H54 (cell line): ENCODE measurements around the gene PHTF2.

ENCODE experiments used
- DNase-seq: peaks from one replicate; pipeline ENCODE4 v3.0.0; 2011; ENCODE audit warnings: low spot score, mixed read lengths; ENCODE audit not compliant: insufficient read length
- FAIRE-seq: peaks from 3 replicates; lab custom pipeline; 2011; peaks lifted over from hg19 to GRCh38; lab: Jason Lieb, UNC
- POLR2A ChIP-seq: IDR thresholded peaks from 2 replicates; pipeline ENCODE4 v1.6.1; 2011; ENCODE audit warnings: low read depth, mild to moderate bottlenecking, low read length

The PHTF2 gene

DNA sequence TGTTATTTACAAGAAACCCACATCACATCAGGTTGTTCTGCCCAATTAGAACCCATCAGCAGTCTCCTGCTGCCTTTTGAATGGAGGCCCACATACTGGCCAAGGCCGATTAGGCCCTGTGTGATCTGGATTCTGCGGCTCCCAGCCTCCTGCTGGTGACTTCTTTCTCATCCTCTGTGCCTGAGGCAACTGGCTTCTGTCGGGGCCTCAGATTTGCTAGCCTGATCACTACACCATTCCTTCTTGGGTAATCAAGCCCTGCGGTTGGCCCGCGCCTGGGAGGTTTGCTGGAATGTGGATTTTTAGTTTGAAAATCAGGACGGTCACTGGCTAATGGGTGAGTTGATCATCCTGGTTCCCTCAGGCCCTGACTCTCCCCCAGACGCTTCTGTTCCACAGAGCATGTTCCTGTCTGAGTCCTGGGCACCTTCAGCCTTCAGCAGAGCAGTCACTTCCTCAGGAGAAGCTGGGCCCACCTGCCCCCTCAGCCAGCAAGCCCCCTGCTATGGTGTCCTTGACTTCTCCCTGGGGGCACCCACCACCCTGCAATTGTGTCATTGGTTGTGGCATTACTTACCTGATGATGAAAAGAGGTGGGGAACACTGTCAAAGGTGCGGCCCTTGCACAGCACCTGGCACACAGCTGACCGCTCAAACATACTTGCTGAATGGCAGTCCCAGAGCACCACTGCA lies 207.6 kb downstream of the PHTF2 start:
- FAIRE-seq (no peak), DNase-seq (no peak)
- no peak for TF ChIP-seq POLR2A
